ENCODE results near the gene GMPPB. TPM values are rescaled to one million over a fixed set of nuclear protein-coding genes. Genes with fewer than 3 reads are reported as not detected.
A peak's percentile ranks its signal among the peaks of the same experiment; 100 is the strongest.

Gene GMPPB
- 30.2 and 31.6 TPM in 2 replicates for total RNA-seq

- DNase-seq (ENCODE audit: low read depth): peak; percentile 97
- H3K4me3 ChIP-seq (ENCODE audit: low read depth, low read length): peak within 1 kb of the TSS; percentile 100
- TF ChIP-seq, protein P1, sequence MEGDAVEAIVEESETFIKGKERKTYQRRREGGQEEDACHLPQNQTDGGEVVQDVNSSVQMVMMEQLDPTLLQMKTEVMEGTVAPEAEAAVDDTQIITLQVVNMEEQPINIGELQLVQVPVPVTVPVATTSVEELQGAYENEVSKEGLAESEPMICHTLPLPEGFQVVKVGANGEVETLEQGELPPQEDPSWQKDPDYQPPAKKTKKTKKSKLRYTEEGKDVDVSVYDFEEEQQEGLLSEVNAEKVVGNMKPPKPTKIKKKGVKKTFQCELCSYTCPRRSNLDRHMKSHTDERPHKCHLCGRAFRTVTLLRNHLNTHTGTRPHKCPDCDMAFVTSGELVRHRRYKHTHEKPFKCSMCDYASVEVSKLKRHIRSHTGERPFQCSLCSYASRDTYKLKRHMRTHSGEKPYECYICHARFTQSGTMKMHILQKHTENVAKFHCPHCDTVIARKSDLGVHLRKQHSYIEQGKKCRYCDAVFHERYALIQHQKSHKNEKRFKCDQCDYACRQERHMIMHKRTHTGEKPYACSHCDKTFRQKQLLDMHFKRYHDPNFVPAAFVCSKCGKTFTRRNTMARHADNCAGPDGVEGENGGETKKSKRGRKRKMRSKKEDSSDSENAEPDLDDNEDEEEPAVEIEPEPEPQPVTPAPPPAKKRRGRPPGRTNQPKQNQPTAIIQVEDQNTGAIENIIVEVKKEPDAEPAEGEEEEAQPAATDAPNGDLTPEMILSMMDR (IDR thresholded peaks at IDR 0.05; ENCODE audit: insufficient read depth, low read depth, low read length): no peak
Measured at GRCh38 chr3:49723628-49724551, at the start of gene GMPPB. Gene GMPPB, minus strand, starts transcription at chr3:49723951. Its CDS starts 225 bp downstream, at chr3:49723726.

- TF ChIP-seq, protein P1 (IDR thresholded peaks at IDR 0.05; ENCODE audit: insufficient read depth, low read depth, low read length): no peak
- H3K4me3 ChIP-seq (ENCODE audit: low read depth, low read length): no peak overlapping the region
- no peak for DNase-seq (ENCODE audit: low read depth)
Measured at GRCh38 chr3:49772703-49773102, 49.0 kb upstream of the GMPPB start.

- peak; percentile 29 for DNase-seq (ENCODE audit: low read depth)
Measured at GRCh38 chr3:49771340-49771938, 47.7 kb upstream of the GMPPB start.

DNA sequence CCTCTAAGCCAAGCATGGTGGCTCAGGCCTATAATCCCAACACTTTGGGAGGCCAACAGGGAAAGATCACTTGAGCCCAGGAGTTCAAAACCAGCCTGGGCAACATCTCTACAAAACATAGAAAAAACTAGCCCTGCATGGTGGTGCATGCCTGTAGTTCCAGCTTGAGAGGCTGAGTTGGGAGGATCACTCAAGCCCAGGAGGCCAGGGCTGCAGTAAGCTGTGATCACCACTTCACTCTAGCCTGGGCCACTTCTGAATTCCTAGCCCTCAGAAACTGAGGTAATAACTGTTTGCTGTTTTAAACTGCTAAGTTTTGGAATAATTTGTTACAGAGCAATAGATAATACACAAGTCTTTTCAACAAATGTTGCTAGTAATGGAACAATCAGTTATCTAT, 46.2 kb upstream of the GMPPB start:
- DNase-seq (ENCODE audit: low read depth): no peak
- no peak overlapping the region for H3K4me3 ChIP-seq (ENCODE audit: low read depth, low read length)
- TF ChIP-seq, protein P1 (IDR thresholded peaks at IDR 0.05; ENCODE audit: insufficient read depth, low read depth, low read length): no peak

More at GRCh38 chr3:49771340-49771938, 47.7 kb upstream of the GMPPB start:
- no peak overlapping the region for H3K4me3 ChIP-seq (ENCODE audit: low read depth, low read length)
- TF ChIP-seq, protein P1 (IDR thresholded peaks at IDR 0.05; ENCODE audit: insufficient read depth, low read depth, low read length): no peak

DNA sequence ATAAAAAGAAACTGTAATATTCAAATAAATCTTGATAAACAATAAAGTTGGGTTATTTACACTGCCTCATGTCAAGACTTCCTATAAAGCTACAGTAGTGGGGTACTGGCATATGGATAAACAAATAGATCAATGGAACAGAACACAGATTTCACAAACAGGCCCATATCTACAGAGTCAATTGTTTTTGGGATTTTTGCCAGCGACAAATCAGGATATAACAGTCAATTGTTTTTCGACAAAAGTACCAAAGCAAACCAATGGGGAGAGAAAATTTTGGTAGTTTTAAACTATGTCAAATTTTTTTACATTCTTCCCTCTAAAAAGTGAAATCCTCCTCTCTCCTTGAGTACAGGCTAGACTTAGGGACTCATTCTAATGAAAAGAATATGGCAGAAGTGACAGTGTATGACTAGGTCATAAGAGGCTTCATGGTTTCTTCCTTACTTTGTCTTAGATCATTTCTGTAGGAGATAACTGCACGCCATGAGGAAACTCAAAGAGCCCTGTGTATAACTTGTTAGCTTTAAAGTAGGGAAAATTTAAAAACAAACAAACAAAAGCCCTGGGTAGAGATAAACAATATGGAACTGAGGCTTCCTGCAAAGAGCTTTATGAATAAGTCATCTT, 45.6 kb upstream of the GMPPB start:
- DNase-seq (ENCODE audit: low read depth): peak; percentile 29
- no peak overlapping the region for H3K4me3 ChIP-seq (ENCODE audit: low read depth, low read length)
- TF ChIP-seq, protein P1 (IDR thresholded peaks at IDR 0.05; ENCODE audit: insufficient read depth, low read depth, low read length): no peak

- DNase-seq (ENCODE audit: low read depth): no peak
- TF ChIP-seq, protein P1 (IDR thresholded peaks at IDR 0.05; ENCODE audit: insufficient read depth, low read depth, low read length): no peak
- H3K4me3 ChIP-seq (ENCODE audit: low read depth, low read length): no peak overlapping the region
Measured at GRCh38 chr3:49763981-49764380, 40.2 kb upstream of the GMPPB start.
